NOMO-1 treated with dmso at 0.1 percent for 144 hours (cell line): ENCODE measurements around the gene UGGT2.

Experiments
- DNase-seq: peaks from one replicate; lab custom pipeline; 2025; ENCODE audit not compliant: unreplicated experiment; lab: John Stamatoyannopoulos, UW

Gene UGGT2, protein sequence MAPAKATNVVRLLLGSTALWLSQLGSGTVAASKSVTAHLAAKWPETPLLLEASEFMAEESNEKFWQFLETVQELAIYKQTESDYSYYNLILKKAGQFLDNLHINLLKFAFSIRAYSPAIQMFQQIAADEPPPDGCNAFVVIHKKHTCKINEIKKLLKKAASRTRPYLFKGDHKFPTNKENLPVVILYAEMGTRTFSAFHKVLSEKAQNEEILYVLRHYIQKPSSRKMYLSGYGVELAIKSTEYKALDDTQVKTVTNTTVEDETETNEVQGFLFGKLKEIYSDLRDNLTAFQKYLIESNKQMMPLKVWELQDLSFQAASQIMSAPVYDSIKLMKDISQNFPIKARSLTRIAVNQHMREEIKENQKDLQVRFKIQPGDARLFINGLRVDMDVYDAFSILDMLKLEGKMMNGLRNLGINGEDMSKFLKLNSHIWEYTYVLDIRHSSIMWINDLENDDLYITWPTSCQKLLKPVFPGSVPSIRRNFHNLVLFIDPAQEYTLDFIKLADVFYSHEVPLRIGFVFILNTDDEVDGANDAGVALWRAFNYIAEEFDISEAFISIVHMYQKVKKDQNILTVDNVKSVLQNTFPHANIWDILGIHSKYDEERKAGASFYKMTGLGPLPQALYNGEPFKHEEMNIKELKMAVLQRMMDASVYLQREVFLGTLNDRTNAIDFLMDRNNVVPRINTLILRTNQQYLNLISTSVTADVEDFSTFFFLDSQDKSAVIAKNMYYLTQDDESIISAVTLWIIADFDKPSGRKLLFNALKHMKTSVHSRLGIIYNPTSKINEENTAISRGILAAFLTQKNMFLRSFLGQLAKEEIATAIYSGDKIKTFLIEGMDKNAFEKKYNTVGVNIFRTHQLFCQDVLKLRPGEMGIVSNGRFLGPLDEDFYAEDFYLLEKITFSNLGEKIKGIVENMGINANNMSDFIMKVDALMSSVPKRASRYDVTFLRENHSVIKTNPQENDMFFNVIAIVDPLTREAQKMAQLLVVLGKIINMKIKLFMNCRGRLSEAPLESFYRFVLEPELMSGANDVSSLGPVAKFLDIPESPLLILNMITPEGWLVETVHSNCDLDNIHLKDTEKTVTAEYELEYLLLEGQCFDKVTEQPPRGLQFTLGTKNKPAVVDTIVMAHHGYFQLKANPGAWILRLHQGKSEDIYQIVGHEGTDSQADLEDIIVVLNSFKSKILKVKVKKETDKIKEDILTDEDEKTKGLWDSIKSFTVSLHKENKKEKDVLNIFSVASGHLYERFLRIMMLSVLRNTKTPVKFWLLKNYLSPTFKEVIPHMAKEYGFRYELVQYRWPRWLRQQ (N-terminal part only)

GRCh38 chr13:96053003-96053703 is at the start of gene UGGT2:
Gene UGGT2, minus strand, starts transcription at chr13:96053401. Its CDS starts 89 bp downstream, at chr13:96053312.
- DNase-seq = peak; percentile 68

DNA sequence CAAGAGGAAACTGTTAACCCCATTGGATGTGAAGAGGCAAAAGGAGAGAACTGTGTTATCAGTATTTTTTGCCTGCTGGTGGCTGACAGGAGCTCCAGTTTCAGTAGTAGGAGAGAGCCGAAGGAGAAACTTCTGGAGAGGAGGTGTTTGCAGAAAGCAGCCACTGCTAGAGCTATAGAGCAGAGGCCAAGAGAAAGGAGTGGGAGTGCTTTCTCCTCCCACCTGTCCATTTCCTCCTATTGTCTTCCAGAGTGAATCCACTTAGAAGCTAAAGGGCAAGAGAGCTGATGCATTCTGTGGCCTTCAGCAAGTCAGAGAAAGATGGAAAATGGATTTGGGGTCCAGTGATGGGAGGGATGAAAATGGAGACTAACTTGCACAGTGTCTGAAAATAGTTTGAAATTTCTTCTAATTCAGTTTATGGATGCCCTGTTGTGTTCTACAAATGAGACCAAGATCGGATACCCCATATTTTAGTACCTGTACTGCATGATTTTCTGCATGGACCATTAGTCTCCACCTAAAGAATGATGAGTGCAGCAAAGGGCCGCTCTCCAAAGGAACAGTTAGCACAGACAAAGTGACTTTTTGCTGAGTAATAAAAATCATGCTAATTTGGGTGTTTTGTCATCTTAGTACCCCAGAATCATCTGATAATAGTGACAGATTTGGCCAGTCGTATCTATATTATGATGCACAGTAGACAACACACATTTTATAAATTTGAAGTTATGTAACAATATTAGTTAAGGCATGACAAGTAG is 47.4 kb upstream of the UGGT2 start:
- DNase-seq = no peak

DNA sequence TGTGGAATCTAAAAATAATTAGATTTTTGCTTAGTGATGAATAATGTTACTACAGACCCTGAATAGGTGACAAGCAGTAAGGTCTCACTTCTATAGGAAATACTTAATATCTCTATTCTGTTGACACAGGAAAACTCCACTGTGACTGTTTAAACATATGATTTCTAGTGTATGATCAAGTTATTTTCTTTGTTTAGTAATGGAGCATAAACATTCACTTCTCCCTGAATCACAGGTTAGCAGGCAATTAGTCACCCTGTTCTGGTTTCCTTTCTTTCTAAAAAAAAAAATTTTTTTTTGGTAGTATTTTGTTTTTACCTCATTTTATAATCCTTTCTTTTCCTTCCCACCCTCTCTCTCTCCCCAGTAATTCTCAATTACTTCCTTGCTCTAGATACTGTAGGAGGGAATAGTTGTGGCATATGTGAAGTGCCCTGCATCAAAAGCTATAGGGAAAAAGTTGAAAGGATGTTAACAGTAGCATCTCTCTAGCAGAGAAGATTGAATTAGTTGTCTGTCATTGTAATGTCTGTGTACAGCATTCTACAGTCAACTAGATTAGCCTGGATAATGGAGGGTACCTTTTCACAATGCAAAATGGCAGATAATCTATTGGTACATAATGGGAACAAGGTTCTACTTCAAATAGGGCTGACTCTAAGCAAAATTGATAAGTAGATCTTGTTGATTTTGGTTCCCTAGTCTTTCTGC is 40.2 kb upstream of the UGGT2 start:
- no peak for DNase-seq

GRCh38 chr13:96091164-96092117 is 38.2 kb upstream of the UGGT2 start:
- no peak for DNase-seq

DNA sequence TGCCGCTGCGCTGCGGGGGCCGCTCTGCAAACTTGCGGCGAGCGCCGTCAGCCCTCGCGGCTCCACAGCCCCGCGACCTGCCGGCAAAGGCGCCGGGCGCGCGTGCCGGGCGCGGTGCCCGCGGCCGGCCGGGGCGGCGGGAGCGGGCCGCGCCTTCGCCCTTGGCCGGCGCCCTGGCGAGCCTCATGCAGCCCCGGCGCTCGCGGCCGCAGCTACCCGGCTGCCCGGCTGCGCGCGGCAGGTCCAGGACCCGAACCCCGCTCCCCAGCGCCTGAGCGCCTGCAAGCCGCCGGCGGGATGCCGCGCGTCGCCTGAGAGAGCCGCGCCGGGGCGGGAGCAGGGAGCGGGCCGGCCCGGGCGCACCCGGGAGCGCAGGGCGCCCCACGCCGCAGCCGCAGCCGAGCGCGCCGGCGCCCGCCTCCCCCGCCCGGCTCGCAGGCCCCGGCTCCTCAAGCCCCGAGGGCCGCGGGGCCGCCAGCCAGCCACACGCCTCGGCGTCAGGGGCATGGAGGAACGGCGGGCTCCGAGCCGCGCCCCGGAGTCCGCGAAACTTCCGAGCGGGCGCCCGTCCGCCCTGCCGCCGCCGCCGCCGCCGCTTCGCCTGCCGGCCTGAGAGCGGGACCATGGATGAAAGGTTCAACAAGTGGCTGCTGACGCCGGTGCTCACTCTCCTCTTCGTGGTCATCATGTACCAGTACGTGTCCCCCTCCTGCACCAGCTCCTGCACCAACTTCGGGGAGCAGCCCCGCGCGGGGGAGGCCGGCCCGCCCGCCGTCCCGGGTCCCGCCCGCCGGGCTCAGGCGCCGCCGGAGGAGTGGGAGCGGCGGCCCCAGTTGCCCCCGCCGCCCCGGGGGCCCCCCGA is 37.3 kb upstream of the UGGT2 start:
- DNase-seq = no peak

GRCh38 chr13:96089749-96090239 is 36.6 kb upstream of the UGGT2 start, which contains the start of gene HS6ST3:
Gene HS6ST3, plus strand, starts transcription at chr13:96090107.
- no peak for DNase-seq

- DNase-seq = no peak
Measured at GRCh38 chr13:96089139-96089538, 35.9 kb upstream of the UGGT2 start.

GRCh38 chr13:96086736-96087135 is 33.5 kb upstream of the UGGT2 start:
- no peak for DNase-seq

DNA sequence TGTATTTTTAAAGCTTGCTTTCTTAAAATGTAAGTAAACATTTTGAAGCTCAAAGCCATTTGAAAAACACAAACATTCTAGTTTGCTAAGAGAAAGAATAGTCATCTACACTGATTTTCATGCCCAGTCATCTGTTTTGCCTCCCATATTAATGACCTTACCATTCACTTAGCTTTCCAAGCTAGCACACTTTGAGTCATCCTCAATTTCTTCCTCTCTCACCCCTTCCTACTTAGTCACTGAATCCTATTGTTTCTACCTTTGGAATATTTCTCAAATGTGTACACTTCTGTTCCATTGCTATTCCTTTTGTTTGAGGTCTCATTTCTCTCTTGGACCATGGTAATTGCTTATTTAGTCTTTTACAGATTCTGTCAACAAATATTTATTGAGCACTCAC is 29.4 kb upstream of the UGGT2 start:
- DNase-seq = no peak

DNA sequence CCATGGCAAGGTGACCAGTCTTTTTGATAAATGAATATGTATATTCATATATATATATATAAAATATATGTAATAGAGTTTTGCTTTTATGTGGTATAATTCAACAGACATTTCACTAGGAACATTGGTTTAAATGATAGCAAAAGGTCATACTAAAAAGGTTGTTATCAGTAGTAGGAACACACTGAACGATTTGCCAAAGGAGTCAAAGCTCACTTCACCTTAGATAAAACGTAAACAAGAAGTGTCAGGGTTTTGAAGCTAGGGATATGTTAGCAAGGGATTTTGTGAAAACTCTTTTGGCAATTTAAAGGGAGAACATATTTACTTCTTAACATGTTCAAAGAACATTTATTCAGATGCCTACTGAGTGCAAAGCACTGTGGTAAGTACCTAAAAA is 28.7 kb upstream of the UGGT2 start:
- no peak for DNase-seq

DNA sequence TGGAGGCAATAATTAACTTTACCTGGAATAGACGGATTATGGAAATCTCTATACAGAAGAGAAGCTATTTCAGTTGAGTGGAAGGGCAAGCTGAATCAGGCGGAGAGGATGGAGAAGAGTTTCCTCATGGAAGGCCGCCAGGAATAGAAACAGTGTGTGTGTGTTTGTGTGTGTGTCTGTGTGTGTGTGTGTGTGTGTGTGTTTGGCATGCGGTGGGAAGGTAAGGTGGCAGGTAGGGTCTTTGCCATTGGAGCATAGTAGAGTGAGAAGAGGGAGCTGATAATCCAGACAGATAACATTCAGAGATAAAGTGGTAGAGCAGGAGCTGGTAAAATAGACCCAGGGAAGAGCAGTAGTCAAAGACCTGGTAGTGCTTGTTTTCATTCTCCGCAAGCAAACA is 27.5 kb upstream of the UGGT2 start:
- no peak for DNase-seq

DNA sequence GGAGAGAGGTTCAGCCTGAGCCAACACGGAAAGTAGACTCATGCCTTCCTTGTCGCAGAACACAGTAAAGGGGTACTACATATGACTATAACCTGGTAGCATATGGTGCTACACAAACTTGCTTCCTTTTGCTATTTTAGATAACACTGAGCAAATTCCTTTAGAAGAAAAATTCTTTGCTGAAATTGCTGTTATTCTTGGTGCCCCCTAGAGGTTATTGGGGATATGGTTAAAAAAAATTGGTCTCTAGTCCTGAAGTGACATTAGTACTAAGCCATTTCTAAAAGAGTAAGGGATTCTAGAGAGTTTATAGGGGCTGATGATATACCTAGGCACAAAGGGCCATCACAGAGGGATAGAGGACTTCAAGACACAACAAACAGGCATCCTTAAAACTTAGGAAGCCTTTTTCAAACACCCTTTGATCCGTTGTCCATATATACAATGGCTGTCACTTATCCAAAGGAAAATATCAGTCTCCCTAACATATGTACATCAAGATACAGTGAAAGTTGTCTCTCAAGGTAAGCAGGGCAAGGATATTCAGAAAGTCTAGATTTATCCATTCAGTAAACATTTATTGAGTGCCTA is 22.8 kb upstream of the UGGT2 start:
- DNase-seq = no peak

DNA sequence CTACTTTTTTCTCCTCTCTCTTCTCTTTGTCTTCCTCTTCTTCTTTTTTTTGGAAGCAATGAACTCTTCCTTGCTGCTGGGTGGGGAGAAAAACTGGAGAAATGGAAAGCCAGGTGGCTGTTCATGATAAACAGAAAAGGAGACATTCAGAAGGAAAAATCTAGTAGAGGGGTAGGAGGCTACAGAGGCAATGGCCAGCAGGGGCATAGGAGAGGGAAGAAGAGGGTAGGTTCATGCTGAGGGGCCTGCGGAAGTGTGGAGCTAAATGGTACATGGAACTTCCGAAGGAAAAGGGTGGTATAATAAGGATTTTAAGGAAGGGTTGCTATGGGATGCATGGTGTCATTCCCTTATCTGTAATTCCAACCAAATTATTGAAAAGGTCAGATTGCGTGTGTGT is 19.2 kb upstream of the UGGT2 start:
- DNase-seq = no peak

GRCh38 chr13:96071504-96071903 is 18.3 kb upstream of the UGGT2 start:
- no peak for DNase-seq

- no peak for DNase-seq
Measured at GRCh38 chr13:96068729-96069128, 15.5 kb upstream of the UGGT2 start.

- DNase-seq = no peak
Measured at GRCh38 chr13:96065849-96066248, 12.6 kb upstream of the UGGT2 start.

DNA sequence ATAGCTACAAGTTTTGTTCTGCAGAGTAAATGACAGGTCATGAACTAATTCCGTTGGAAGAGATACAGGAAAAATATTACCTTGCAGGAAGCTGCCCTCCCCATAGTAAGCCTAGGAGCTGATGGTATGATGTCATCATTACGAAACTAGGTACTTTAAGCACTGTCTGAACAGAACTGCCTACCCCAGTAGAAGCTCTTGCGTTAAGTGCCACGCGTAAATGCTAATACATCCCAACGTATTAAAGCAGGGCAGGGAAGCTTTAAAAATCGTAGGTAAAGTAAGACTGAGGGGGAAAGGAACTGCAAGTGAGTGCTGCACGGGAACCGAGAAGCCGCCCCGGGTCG is 572 bp downstream of the UGGT2 start:
- DNase-seq = peak; percentile 8
